ENCODE data around the gene DRAM2. TPM values are rescaled to one million over a fixed set of nuclear protein-coding genes. Genes with fewer than 3 reads are reported as not detected.

DRAM2 gene
- total RNA-seq, 1 experiment from 2014 or later = 34.4 TPM

- no peak overlapping the region for H3K4me3 Mint-ChIP-seq
- no peaks in the 10 kb centered on the region for H3K4me1 ChIP-seq (ENCODE audit: insufficient read depth, low read length)
- H2AK5ac ChIP-seq (ENCODE audit: insufficient read length, low read length) = no peak overlapping the region
- H2AFZ ChIP-seq (ENCODE audit: low read length) = no peak overlapping the region
- TF ChIP-seq CTCF (conservative IDR thresholded peaks at IDR 0.05) = no peak
- H3K18ac ChIP-seq (ENCODE audit: insufficient read length, low read depth, low read length) = no peak overlapping the region
- no peak overlapping the region for H3K27ac ChIP-seq (ENCODE audit: insufficient read length, low read depth, low read length)
- no peak overlapping the region for H2BK20ac ChIP-seq (ENCODE audit: low read depth, low read length, poor library complexity, severe bottlenecking)
- no peak overlapping the region for H3K56ac ChIP-seq (ENCODE audit: insufficient read length, low read depth, low read length)
- H3K79me1 ChIP-seq (ENCODE audit: insufficient read depth, low read depth, low read length, poor library complexity, severe bottlenecking) = no peaks in the 10 kb centered on the region
- no peak overlapping the region for H4K91ac ChIP-seq (ENCODE audit: insufficient read length, low read depth, low read length)
- H4K20me1 ChIP-seq (ENCODE audit: control insufficient read depth, insufficient read depth, insufficient read length) = no peaks in the 10 kb centered on the region
- H3K36me3 Mint-ChIP-seq (ENCODE audit: insufficient read depth in 1 of 3, low read depth in 3 of 3) = peaks cover 7 to 25% (median 16%) of the 10 kb centered on the region in 3 experiments
- H2BK12ac ChIP-seq (ENCODE audit: insufficient read length, low read depth, low read length) = no peak overlapping the region
- H3K27me3 Mint-ChIP-seq (ENCODE audit: low read depth) = no peaks in the 10 kb centered on the region
- no peak overlapping the region for H3T11ph ChIP-seq (ENCODE audit: low read length)
- no peak overlapping the region for H3K9ac ChIP-seq (ENCODE audit: extremely low read depth, insufficient read length, low read length)
- H3K9me3 Mint-ChIP-seq = no peaks in the 10 kb centered on the region
- no peak overlapping the region for H3K4ac ChIP-seq (ENCODE audit: low read depth, low read length)
- H3K23me2 ChIP-seq (ENCODE audit: insufficient read length, low read depth, low read length, poor library complexity, severe bottlenecking) = no peaks in the 10 kb centered on the region
- H2BK5ac ChIP-seq (ENCODE audit: insufficient read length, low read length) = no peak overlapping the region
- H3K79me2 ChIP-seq (ENCODE audit: insufficient read depth, low read length) = no peaks in the 10 kb centered on the region
- H2BK15ac ChIP-seq (ENCODE audit: low read depth, low read length) = no peak overlapping the region
- no peak overlapping the region for H4K8ac ChIP-seq (replicated peaks; ENCODE audit: insufficient read length, low read depth, low read length)
- H3K27me3 ChIP-seq (ENCODE audit: insufficient read depth, low read length) = no peaks in the 10 kb centered on the region
- H3K23ac ChIP-seq (ENCODE audit: insufficient read length, low read depth, low read length) = no peak overlapping the region
- H3K9me3 ChIP-seq (ENCODE audit: control insufficient read depth, low read depth, low read length) = no peaks in the 10 kb centered on the region
- no peak overlapping the region for H2BK120ac ChIP-seq (ENCODE audit: low read depth, low read length, poor library complexity, severe bottlenecking)
- H3K27ac Mint-ChIP-seq = no peak overlapping the region
- no peak overlapping the region for H3K14ac ChIP-seq (ENCODE audit: insufficient read depth, low read length)
- no peak overlapping the region for H4K5ac ChIP-seq (ENCODE audit: insufficient read length, low read depth, low read length)
- no peak for DNase-seq
- H3K4me1 Mint-ChIP-seq = no peaks in the 10 kb centered on the region
- no peak overlapping the region for H3K4me2 ChIP-seq (ENCODE audit: insufficient read depth, insufficient read length, low read length)
These were observed 32.6 kb upstream of the DRAM2 start for GRCh38 chr1:111172463-111172862.

All from H9 (cell line).